HUES48 (cell line): Measurements from ENCODE around the gene EXOC3.
"Not testable (repeated sequence)": the region's sequence is repeated elsewhere in the genome, so short reads cannot be mapped to it uniquely, and the experiment has no call there.

ENCODE experiments used
- H3K27ac ChIP-seq: one replicate; pipeline ENCODE4 v1.7.0; 2013; ENCODE audit warnings: low read depth, low read length, inconsistent platforms
- H3K27me3 ChIP-seq: 2 replicates; pipeline ENCODE4 v1.6.1; 2013; ENCODE audit warnings: mild to moderate bottlenecking, low read length; ENCODE audit not compliant: control insufficient read depth, insufficient read depth
- H3K36me3 ChIP-seq: 2 replicates; pipeline ENCODE4 v1.6.1; 2013; ENCODE audit warnings: low read length; ENCODE audit not compliant: control insufficient read depth, insufficient read depth
- H3K4me1 ChIP-seq: 2 replicates; pipeline ENCODE4 v1.6.1; 2013; ENCODE audit warnings: mild to moderate bottlenecking, low read length; ENCODE audit not compliant: control insufficient read depth, insufficient read depth
- H3K4me3 ChIP-seq: 2 replicates; pipeline ENCODE4 v1.5.1; 2013; ENCODE audit warnings: mild to moderate bottlenecking, low read depth, low read length
- H3K9ac ChIP-seq: 2 replicates; pipeline ENCODE4 v1.6.1; 2013; ENCODE audit warnings: mild to moderate bottlenecking, low read depth, low read length, moderate library complexity
- H3K9me3 ChIP-seq: 2 replicates; pipeline ENCODE4 v1.6.1; 2013; ENCODE audit warnings: low read length; ENCODE audit not compliant: control insufficient read depth, insufficient read depth

The EXOC3 gene

DNA sequence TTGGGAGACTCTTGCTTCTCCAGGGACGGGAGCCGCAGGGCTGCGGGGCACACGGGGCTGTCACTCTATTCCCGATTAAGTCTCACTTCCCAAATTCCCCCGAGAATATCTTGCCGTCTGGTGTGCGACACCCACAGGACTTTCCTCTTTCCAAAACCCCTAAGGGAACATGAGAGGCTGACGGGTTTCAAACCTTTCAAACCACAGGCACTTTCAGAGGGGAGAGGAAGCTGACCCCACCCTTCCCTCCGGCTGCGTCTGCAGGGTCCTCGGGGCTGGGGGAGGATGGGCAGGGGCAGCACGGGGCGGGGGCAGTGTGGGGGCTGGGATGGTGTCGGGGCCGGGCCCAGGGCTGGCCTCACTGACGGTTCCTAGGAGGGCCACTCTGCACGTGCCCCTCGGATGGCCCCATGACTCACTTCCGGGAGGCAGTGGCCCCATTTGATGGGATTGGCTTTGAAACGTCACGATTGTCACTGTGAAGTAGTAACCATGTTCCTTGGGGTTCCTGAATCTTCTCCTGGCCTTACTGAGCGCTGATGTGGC is 43.0 kb downstream of the EXOC3 start:
- Histone ChIP-seq H3K9me3 (no peaks in the 10 kb centered on the region), H3K36me3 (no peaks in the 10 kb centered on the region), H3K9ac (no peak overlapping the region), H3K4me3 (no peak overlapping the region), H3K4me1 (no peaks in the 10 kb centered on the region), H3K27ac (no peak overlapping the region), H3K27me3 (no peaks in the 10 kb centered on the region)

DNA sequence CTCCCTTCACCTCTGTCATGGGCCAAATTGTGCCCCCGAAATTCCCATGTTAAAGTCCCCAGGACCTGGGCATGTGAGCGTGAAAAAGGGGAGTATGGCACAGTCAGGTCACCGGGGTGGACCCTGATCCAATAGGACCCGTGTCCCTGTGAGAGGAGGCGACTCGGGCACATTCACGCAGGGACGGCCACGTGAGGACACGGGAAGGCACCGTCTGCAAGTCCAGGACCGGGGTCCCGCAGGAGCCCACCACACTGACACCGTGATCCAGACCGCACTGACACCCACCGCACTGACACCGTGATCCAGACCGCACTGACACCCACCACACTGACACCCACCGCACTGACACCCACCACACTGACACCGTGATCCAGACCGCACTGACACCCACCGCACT is 43.6 kb downstream of the EXOC3 start:
- not testable (repeated sequence) for H3K4me3 ChIP-seq, H3K9me3 ChIP-seq, H3K9ac ChIP-seq, H3K27ac ChIP-seq, H3K27me3 ChIP-seq, H3K36me3 ChIP-seq, H3K4me1 ChIP-seq

DNA sequence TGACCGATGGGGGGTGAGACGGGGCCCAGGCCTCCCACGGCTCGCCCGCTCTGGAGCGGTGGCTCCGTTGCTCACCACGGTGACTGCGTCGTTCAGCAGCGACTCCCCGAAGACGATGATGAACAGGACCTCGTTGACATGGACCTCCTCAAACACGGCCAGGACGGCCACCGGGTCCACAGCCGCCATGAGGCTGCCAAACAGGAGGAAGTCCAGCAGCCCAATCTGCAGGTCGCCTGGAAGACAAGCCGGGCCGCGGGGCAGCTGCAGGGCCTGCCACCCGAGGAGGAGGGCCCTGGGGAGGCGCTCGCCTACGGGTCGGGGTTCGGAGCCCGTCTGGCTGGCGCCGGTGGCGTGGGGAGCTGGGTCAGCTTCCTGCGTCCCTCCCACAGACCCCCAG is 45.3 kb downstream of the EXOC3 start:
- Histone ChIP-seq H3K4me1 (no peaks in the 10 kb centered on the region), H3K27me3 (no peaks in the 10 kb centered on the region), H3K36me3 (no peaks in the 10 kb centered on the region), H3K27ac (no peak overlapping the region), H3K4me3 (no peak overlapping the region), H3K9ac (no peak overlapping the region), H3K9me3 (no peaks in the 10 kb centered on the region)

DNA sequence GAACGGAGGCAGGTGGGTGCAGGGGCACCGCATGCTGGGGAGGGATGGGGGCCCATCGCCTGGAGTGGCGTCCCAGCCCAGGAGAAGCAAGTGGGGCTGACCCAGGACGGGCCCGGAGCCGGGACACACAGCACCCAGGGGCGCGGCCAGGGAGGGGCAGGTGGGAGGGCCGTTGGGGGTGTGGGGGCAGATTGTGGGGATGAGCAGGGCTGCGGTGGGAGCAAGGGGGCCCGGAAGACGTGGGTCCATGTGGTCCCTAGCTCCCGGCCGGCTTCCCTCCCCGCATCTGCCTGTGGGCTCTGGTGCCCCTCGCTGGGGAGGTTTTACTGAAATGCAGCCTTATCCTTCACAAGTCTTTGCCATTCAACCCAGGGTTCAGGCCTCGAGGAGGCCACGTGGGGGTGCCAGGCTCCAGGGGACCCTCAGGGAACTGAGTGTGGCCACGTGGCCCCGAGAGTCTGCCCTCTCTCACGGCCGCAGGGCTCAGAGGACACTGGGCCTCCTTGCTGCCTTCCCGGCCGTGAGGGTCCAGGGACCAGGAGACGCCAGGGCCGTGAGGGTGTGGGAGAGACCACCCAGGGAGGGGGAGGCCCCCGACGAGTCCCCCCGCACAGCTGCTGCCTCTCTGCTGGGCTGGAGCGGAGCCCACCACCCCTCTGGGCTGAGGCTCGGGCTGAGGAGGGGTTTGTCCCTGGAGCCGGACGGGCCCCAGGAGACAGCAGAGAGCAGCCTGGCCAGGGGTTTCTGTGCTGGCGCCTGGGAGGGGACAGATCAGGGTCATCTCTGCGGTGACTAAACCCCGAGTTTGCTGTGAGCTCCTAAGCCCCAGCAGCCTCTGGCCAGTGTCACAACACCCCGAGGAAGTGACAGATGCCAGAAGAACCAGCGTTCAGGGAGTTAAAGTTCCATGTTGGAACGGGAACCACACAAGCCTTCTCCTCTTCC is 46.0 kb downstream of the EXOC3 start:
- Histone ChIP-seq H3K9ac (no peak overlapping the region), H3K27me3 (no peaks in the 10 kb centered on the region; the same call in 1 of the 2 replicates), H3K9me3 (no peaks in the 10 kb centered on the region)

DNA sequence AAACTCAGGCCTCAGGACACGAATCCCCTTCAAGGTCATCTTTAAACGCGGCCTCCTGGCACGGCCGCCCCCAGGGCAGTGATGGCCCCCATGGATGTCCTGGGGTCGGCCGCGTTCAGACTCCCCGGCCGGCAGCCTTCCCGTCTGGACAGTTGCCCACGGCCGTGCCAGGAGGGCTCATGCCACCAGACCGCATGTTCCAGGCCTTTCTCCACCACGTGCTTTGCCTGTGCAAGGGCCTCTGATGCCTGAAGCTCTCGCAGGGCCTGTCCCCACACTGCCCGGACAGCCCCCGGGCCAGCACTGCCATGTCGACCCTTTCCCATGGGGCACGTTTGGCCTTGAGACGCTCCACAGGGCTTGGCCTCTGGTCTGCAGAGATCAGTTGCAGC is 46.7 kb downstream of the EXOC3 start:
- Histone ChIP-seq H3K4me1 (no peaks in the 10 kb centered on the region), H3K9ac (no peak overlapping the region), H3K4me3 (no peak overlapping the region), H3K9me3 (no peaks in the 10 kb centered on the region), H3K36me3 (no peaks in the 10 kb centered on the region), H3K27me3 (peaks cover 5% of the 10 kb centered on the region), H3K27ac (no peak overlapping the region)

More for the DNA sequence above, 46.0 kb downstream of the EXOC3 start:
- H3K4me1 ChIP-seq = no peaks in the 10 kb centered on the region
- no peak overlapping the region for H3K27ac ChIP-seq
- no peaks in the 10 kb centered on the region for H3K36me3 ChIP-seq
- H3K4me3 ChIP-seq = no peak overlapping the region

DNA sequence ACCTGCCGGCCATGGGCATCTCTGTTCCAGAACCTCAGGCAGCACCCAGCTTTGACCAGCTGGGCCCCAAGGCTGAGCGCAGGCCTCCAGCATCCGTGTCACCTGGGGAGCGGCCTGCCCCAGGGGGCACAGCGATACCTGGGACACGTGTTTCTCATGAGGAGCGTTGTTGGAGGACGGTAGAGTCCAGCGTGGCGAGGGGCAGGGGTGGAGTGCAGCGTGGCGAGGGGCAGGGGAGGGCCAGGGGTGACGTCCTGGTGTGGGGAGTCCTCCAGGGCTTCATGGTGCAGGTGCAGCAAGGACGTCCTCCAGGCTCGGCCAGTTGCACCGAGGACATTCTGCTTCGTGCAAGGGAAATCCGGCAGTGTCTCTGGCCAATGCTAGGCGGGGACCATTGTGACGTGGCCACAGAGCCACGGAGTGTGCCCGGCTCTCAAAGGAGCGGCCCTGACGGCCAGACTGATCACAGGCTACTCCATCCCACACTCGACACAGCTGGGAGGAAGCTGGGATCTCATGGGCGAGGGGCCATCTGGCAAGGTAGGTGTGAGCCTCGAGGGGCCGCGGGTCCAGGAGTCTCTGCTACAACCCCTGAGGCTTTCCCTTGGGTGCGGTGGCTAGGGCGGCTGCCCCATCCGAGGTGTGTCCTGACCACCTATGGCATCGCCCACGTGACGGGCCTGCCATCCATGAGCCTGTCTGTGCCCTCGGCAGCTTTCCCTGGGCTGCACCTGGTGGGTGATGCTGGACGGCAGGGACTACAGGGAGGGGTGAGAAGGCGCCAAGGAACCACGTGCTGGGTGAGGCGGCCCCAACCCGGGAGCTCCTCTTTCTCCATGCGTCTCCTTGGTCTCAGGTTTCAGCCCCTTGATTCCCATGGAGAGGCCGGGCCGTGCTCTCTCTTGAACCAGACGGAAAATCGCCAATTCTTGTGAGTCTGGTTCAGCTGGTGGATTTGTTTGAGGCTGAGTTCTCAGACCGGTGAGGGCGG is 47.4 kb downstream of the EXOC3 start:
- Histone ChIP-seq H3K27me3 (peaks cover 10% of the 10 kb centered on the region), H3K9me3 (no peaks in the 10 kb centered on the region), H3K9ac (no peak overlapping the region), H3K4me1 (no peaks in the 10 kb centered on the region), H3K27ac (no peak overlapping the region), H3K4me3 (no peak overlapping the region), H3K36me3 (no peaks in the 10 kb centered on the region)

DNA sequence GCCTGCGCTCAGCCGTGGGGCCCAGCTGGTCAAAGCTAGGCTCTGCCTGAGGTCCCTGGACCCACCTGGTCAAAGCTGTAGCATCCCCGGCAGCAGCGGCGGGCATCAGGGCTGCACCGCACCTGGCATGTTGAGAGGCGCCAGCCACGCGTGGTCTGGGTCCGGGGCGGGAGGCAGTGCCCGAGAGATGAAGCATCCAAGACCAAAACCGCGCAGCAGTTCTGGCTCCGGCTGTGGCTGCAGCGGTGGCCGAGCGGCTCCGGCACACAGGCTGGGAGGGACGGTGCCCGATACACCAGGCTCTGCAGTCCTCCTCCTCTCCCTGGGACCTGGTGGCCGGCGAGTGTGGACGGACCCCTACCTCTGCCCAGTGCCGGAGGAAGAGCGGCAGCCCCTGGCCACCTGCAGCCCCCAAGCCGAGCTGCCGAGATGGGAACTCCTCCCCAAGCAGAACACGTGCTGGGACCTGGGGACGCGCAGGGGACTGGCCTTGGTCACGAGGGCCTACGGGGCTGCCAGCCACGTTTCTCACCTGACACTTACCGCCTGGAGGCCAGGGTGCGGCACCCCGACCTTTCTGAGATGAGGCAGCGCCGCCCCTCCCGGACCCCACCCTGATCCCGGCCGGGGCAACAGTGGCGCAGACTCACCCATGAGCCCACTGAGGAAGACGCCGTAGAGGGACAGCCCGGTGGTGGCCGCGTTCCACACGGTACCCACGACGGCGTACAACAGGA is 48.3 kb downstream of the EXOC3 start:
- peaks cover 15% of the 10 kb centered on the region for H3K27me3 ChIP-seq

DNA sequence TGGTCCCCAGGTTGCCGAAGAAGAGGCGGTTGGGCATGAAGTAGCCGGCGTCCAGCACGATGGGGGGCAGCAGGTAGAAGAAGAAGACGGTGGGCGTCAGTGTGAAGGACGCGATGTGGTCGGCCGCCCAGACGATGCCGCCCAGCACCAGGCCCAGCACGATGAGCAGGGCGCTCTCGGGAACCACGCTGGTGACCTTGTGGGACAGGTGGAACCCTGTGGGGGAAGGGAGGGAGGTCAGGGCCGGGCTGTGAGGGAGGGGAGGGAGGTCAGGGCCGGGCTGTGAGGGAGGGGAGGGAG is 48.8 kb downstream of the EXOC3 start:
- Histone ChIP-seq H3K9me3 (no peaks in the 10 kb centered on the region), H3K4me1 (no peaks in the 10 kb centered on the region), H3K36me3 (no peaks in the 10 kb centered on the region), H3K9ac (no peak overlapping the region), H3K27me3 (peaks cover 20% of the 10 kb centered on the region), H3K4me3 (no peak overlapping the region), H3K27ac (no peak overlapping the region)

More for the DNA sequence above, 48.3 kb downstream of the EXOC3 start:
- no peaks in the 10 kb centered on the region for H3K9me3 ChIP-seq
- no peak overlapping the region for H3K9ac ChIP-seq
- no peak overlapping the region for H3K4me3 ChIP-seq
- H3K36me3 ChIP-seq = no peaks in the 10 kb centered on the region
- no peaks in the 10 kb centered on the region for H3K4me1 ChIP-seq
- no peak overlapping the region for H3K27ac ChIP-seq

DNA sequence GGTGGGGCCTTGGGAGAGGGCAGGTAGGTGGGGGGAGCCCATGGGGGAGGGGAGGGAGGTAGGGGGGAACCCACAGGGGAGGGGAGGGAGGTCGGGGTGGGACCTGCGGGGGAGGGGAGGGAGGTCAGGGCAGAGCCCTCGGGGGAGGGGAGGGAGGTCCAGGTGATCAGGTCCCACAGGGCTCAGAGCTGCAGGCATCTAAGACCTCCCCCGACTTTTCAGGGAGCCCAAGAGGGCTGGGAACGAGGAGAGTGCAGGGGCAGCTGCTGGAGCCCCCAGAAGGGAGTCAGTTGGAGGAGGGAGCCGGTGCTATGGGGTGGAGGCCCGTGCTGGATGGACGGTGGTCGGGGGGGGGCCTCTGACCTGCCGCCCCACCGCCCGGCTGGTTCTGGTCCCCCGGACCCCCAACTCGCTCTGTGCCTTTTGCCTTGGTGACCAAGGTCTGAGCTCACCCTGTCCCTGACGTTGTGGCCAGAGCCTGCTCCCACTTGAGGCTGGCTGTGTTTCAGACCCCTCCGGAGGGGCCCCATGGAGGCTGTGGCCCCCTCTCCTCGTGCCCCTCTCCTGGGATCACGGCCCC is 49.4 kb downstream of the EXOC3 start:
- Histone ChIP-seq H3K9me3 (no peaks in the 10 kb centered on the region), H3K27ac (no peak overlapping the region), H3K9ac (no peak overlapping the region), H3K36me3 (no peaks in the 10 kb centered on the region), H3K4me1 (no peaks in the 10 kb centered on the region), H3K4me3 (no peak overlapping the region), H3K27me3 (peaks cover 20% of the 10 kb centered on the region)

DNA sequence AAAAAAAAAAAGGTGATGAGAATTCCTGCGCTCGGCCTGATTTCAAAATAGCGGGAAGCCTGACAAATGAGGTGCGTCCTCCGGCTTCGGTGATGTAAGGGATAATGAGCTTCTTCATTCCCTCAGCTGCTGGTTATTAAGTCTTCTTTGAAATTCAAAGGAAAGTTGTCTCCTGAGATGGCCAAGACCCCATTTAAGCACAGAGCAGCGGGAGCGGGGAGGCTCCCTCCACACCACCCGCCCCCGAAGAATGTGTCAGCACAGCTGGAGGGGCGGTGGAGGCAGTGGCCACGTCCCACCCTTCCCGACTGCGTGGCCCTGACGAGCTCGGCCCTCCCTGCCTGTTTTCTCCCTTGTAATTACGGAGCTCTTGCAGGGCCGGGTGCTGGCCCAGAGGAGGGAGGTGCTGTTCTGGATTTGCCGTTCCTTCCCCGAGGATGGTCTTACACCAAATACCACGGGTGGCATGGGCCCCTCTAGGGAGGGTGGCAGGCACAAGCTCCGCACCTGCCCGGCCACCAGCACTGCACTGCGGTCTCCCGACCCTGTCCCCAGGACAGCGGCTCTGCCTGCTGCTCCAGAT is 50.2 kb downstream of the EXOC3 start:
- Histone ChIP-seq H3K9ac (no peak overlapping the region), H3K27me3 (peaks cover 20% of the 10 kb centered on the region), H3K36me3 (no peaks in the 10 kb centered on the region), H3K4me3 (no peak overlapping the region), H3K9me3 (no peaks in the 10 kb centered on the region), H3K4me1 (no peaks in the 10 kb centered on the region), H3K27ac (no peak overlapping the region)
